HEK293T (cell line): ENCODE results near the gene GFRA1.

Source experiments
- BHLHE40 ChIP-seq: fragments of 450-650 bp; IDR thresholded peaks from 2 replicates; pipeline ENCODE4 v1.6.1; 2016; ENCODE audit warnings: mild to moderate bottlenecking, moderate library complexity, borderline replicate concordance
- FOXA1 ChIP-seq: fragments of 450-650 bp; IDR thresholded peaks from 2 replicates; pipeline ENCODE4 v1.6.1; 2016; ENCODE audit warnings: mild to moderate bottlenecking
- FOXM1 ChIP-seq: fragments of 450-650 bp; IDR thresholded peaks from 2 replicates; pipeline ENCODE4 v1.6.1; 2017; ENCODE audit warnings: mild to moderate bottlenecking, borderline replicate concordance
- HDGF ChIP-seq: fragments of 450-650 bp; IDR thresholded peaks from 2 replicates; pipeline ENCODE4 v1.6.1; 2017; ENCODE audit warnings: antibody characterized with exemption, borderline replicate concordance
- L3MBTL2 ChIP-seq: fragments of 450-650 bp; conservative IDR thresholded peaks from 2 replicates; pipeline ENCODE4 v1.6.1; 2016; ENCODE audit warnings: mild to moderate bottlenecking
- NFRKB ChIP-seq: fragments of 450-650 bp; IDR thresholded peaks from 2 replicates; pipeline ENCODE4 v1.6.1; 2016; ENCODE audit warnings: mild to moderate bottlenecking, moderate library complexity
- SP1 ChIP-seq: fragments of 450-650 bp; IDR thresholded peaks from 2 replicates; pipeline ENCODE4 v1.6.1; 2017
- SUZ12 ChIP-seq: fragments of 450-650 bp; IDR thresholded peaks from 2 replicates; pipeline ENCODE4 v1.6.1; 2016; ENCODE audit warnings: mild to moderate bottlenecking
- TF ChIP-seq, protein P1 (sequence below): fragments of 450-650 bp; IDR thresholded peaks from 2 replicates; pipeline ENCODE4 v1.6.1; 2016

DNA sequence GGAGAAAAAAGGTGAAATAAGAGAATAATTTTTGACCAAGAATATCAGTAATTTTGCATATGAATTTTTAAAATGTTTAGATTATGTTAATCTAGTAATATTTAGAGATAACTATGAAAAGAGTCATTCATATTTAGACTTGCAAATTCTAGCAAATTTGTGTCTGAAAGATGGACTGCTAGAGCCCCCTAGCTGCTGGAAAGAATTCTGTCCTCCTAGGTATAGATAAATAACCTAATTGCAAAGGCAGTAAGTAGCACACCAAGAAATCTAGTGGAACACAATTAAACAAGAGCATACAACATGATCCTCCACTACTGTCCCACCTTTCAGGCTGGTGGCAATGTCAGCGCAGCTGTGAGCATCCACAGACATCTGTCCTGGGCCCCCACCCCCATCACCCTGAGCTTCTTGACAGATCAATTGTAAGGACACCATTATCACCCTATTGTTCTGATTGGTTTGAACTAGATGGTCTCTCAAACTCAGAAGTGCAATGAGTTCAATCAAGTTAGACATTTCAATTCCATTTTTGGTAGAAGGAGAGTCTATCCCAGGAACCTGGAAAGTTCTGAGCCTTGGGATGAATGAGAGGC lies 15.0 kb upstream of the GFRA1 start:
- no peak for TF ChIP-seq BHLHE40
- no peak for TF ChIP-seq SUZ12
- TF ChIP-seq L3MBTL2: no peak
- TF ChIP-seq FOXA1: no peak
- no peak for TF ChIP-seq SP1
- TF ChIP-seq FOXM1: no peak
- TF ChIP-seq, protein P1, sequence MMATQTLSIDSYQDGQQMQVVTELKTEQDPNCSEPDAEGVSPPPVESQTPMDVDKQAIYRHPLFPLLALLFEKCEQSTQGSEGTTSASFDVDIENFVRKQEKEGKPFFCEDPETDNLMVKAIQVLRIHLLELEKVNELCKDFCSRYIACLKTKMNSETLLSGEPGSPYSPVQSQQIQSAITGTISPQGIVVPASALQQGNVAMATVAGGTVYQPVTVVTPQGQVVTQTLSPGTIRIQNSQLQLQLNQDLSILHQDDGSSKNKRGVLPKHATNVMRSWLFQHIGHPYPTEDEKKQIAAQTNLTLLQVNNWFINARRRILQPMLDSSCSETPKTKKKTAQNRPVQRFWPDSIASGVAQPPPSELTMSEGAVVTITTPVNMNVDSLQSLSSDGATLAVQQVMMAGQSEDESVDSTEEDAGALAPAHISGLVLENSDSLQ: no peak
- TF ChIP-seq NFRKB: no peak
- no peak for TF ChIP-seq HDGF
